ENCODE data around the gene CACNA1D.

GRCh38 chr3:53804697-53805462, 310.5 kb downstream of the CACNA1D start:
- TF ChIP-seq EZH2 (IDR thresholded peaks at IDR 0.05) (no peak), POLR2AphosphoS5 (IDR thresholded peaks at IDR 0.05; ENCODE audit: borderline replicate concordance, low read depth, low read length) (no peak)
